ENCODE results near the gene MKLN1. TPM values are rescaled to one million over a fixed set of nuclear protein-coding genes. Genes with fewer than 3 reads are reported as not detected.
A peak's percentile ranks its signal among the peaks of the same experiment; 100 is the strongest.

The MKLN1 gene
- total and polyA plus RNA-seq, 2 of the 4 experiments (the other 2 are of a cell fraction) = 17.5 to 52.0 TPM

DNA sequence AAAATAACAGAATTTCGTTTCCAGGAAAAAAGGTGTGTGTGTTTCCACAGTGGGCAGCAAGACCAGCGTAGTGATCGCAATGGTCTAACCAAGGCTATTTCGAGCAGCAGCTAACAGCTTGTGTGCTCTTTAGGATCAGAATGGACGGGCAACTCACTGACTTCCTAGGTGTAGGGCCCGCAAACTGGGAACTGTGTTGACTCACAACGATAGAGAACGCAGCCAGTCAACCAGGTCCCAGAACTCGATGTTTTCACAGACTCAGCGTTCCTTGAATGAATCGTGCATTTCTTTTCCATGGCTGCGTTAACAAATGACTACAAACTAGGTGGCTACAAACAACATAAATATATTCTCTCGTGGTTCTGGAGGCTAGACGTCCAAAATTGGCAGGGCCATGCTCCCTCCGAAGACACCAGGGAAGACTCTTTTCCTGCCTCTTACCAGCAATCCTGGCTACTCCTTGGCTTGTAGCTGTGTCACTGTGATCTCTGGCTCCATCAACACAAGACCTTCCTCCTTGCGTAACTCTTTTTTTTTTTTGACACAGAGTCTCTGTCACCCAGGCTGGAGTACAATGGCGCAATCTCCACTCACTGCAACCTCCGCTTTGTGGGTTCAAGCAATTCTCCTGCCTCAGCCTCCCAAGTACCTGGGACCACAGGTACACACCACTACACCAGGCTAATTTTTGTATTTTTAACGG, 189.7 kb downstream of the MKLN1 start:
- CTCF ChIA-PET = no interaction called here
- H4K5ac ChIP-seq (ENCODE audit: low read depth, low read length) = no peak overlapping the region
- H3K4me1 ChIP-seq (ENCODE audit: control insufficient read depth, insufficient read depth, low read length) = no peaks in the 10 kb centered on the region
- BruUV-seq (replicated peaks) = no TSS peak
- H3K4ac ChIP-seq (ENCODE audit: low read depth, low read length) = no peak overlapping the region
- H3K36me3 ChIP-seq (ENCODE audit: control insufficient read depth, insufficient read depth, low read length) = no peaks in the 10 kb centered on the region
- dilution Hi-C loops (cut with HindIII; ENCODE audit: low sequenced_read_pairs, unreplicated experiment) (no loop called here), intact Hi-C loops (cut with micrococcal nuclease) (no loop called here), in situ Hi-C loops (cut with MboI; ENCODE audit: low sequenced_read_pairs) (no loop called here)
- peaks cover 0 to 16% of the 10 kb centered on the region in 2 experiments; a peak in 1 of 4 replicates for H3K79me1 ChIP-seq (ENCODE audit: low read depth in 1 of 2, low read length in 2 of 2)
- H4K8ac ChIP-seq (ENCODE audit: low read depth in 2 of 2, low read length in 2 of 2) = no peak overlapping the region
- H3K27me3 ChIP-seq (ENCODE audit: control insufficient read depth, insufficient read depth, low read length) = no peaks in the 10 kb centered on the region; the same call in 1 of the 2 replicates
- H3K14ac ChIP-seq (replicated peaks; ENCODE audit: low read depth, low read length) = no peak overlapping the region
- no peak overlapping the region for H2BK15ac ChIP-seq (ENCODE audit: low read depth, low read length)
- H3K23ac ChIP-seq (ENCODE audit: low read depth, low read length) = no peak overlapping the region
- no peak for TF ChIP-seq RCOR1 (IDR thresholded peaks at IDR 0.05; ENCODE audit: insufficient replicate concordance, low read length)
- TF ChIP-seq MXI1 (IDR thresholded peaks at IDR 0.05; ENCODE audit: borderline replicate concordance, low read depth, low read length) = no peak
- TF ChIP-seq CEBPB (IDR thresholded peaks at IDR 0.05; ENCODE audit: low read depth, low read length) = 0 out of 2 replicates have a peak, but pooled peaks have one; percentile 7
- TF ChIP-seq FOS (IDR thresholded peaks at IDR 0.05; ENCODE audit: low read depth, low read length) = no peak
- no peak for TF ChIP-seq NFE2L2 (IDR thresholded peaks at IDR 0.05; ENCODE audit: low read depth, low read length)
- TF ChIP-seq CHD1 (IDR thresholded peaks at IDR 0.05; ENCODE audit: low read depth, low read length) = no peak
- no peak for TF ChIP-seq CTCF (conservative IDR thresholded peaks at IDR 0.05; ENCODE audit: low read depth, low read length)
- WGBS, 2 experiments (ENCODE audit: extremely low coverage in 2 of 2, insufficient read length in 1 of 2) = 90% methylated on average over 13 of the region's 19 CpGs; no CpG with 5 or more reads in 1 of the 2 experiments
- H4K91ac ChIP-seq (ENCODE audit: insufficient read depth, low read depth, low read length) = no peak overlapping the region
- H2AK5ac ChIP-seq (ENCODE audit: low read depth, low read length) = no peak overlapping the region
- H2AFZ ChIP-seq (replicated peaks; ENCODE audit: low read length, poor library complexity) = no peak overlapping the region
- H3K9me1 ChIP-seq (ENCODE audit: insufficient read depth, low read length) = peaks cover 2% of the 10 kb centered on the region
- H3K27ac ChIP-seq (ENCODE audit: insufficient read depth, low read length) = no peak overlapping the region
- H2BK5ac ChIP-seq (ENCODE audit: low read depth, low read length, poor library complexity, severe bottlenecking) = no peak overlapping the region
- no peak overlapping the region for H2BK120ac ChIP-seq (ENCODE audit: low read depth, low read length)
- no peak overlapping the region for H3K18ac ChIP-seq (ENCODE audit: low read depth, low read length)
- H4K20me1 ChIP-seq (ENCODE audit: insufficient read depth, low read length) = no peaks in the 10 kb centered on the region
- no peak overlapping the region for H3K4me3 ChIP-seq (ENCODE audit: insufficient read depth, low read depth, low read length)
- H2AK9ac ChIP-seq (replicated peaks; ENCODE audit: low read depth, low read length, poor library complexity) = no peak overlapping the region
- no peak overlapping the region for H3K56ac ChIP-seq (ENCODE audit: extremely low read depth, insufficient read depth, low read length)
- POLR2A ChIA-PET (ENCODE audit: unreplicated experiment) = no interaction called here
- no peaks in the 10 kb centered on the region for H3K9me3 ChIP-seq (ENCODE audit: control insufficient read depth, insufficient read depth, low read length)
- H3K9ac ChIP-seq (ENCODE audit: low read depth, low read length) = no peak overlapping the region
- DNase-seq (no peak), ATAC-seq (ENCODE audit: low read depth) (no peak)
- H2BK20ac ChIP-seq (ENCODE audit: low read depth, low read length) = no peak overlapping the region
- no peak overlapping the region for H3K4me2 ChIP-seq (ENCODE audit: low read depth, low read length)
